GM19468 (cell line): ENCODE data around the gene MARS1.
"Not testable (repeated sequence)": the region's sequence is repeated elsewhere in the genome, so short reads cannot be mapped to it uniquely, and the experiment has no call there.

ENCODE experiments used
- ATAC-seq: cut with Tn5 transposase; IDR thresholded peaks from one replicate; pipeline ENCODE4 v1.9.1; 2021; ENCODE audit warnings: mild to moderate bottlenecking, moderate library complexity, moderate number of reproducible peaks; ENCODE audit not compliant: unreplicated experiment; ENCODE audit errors: extremely low read depth

Gene MARS1

DNA sequence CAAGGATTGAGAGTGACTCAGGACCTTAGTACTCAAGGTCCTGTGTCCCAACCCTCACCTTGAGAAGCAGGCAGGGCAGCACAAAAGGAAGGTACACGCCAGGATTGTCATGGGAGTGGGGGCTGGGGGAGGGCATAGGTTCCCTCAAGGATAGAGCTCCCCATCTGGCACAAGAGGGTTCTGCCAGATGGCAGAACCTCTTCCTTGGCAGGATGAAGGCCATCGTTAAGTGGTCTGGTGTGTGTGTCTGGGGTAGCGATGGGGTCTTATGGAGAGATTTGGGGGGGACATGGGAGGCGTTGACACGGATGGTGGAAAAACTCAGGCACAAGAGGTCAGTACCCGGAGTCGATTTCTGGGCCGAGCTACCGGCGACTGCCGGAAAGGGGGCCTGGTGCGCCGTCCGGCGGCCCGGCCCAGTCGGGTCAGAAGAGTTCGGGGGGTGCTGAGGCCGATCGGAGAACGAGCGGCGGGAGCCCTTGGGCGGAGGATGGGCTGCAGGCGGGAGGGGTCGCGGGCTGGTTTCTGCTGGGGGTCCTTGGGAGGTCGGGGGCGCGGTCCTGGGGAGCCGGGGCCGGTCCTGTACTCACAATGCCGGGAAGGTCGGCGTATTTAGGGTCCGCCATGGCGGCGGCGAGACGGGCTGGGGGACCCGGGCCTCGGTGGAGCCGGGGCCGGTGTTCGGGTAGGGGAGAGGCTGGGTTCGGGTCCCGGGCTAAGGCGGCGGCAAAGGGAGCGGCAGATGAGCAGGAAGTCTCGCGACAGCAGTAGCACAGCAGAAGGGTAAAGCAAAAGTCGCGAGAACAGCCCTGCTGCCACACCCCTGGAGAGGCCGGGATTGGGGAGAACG, 58.8 kb downstream of the MARS1 start, which contains the start of gene DCTN2:
TSS of gene DCTN2 (minus strand) at position 755 of the 850 bp plus-strand sequence. CDS start at position 626, 129 bp downstream.
- peak; percentile 96 for ATAC-seq

- no peak for ATAC-seq
These were observed 59.6 kb downstream of the MARS1 start for GRCh38 chr12:57547288-57548012.

DNA sequence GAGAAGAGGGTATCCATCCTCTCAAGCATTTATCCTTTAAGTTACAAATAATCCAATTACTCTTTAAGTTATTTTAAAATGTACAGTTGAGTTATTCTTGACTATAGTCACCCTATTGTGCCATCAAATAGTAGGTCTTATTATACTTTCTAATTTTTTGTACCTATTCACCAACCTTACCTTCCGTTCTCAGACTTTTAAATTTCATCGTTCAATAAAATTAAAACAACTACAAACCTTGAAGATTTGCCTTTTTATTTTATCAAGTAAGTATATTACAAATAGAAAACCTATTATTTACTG, 60.1 kb downstream of the MARS1 start:
- no peak for ATAC-seq

DNA sequence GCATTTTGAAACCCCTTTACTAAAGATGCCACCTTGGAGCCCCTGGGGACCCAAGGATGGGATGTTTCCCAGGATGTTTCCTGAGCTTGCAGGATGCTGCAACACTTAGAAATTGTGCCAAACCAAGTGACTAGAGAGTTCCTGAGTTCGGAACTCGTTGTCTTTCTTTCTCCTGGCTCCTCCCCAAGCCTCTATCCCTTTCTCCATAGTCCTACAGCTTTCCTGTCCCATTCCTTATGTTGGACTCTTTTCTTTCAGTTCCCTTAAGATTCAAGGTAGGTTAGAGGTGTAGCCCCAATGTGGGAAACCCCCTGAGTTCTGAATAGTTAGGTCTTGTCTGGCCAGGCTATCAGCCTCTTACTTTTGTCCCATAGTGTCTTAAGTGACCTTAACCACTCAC, 60.6 kb downstream of the MARS1 start:
- no peak for ATAC-seq

- no peak for ATAC-seq
These were observed 61.5 kb downstream of the MARS1 start for GRCh38 chr12:57549203-57549908.

DNA sequence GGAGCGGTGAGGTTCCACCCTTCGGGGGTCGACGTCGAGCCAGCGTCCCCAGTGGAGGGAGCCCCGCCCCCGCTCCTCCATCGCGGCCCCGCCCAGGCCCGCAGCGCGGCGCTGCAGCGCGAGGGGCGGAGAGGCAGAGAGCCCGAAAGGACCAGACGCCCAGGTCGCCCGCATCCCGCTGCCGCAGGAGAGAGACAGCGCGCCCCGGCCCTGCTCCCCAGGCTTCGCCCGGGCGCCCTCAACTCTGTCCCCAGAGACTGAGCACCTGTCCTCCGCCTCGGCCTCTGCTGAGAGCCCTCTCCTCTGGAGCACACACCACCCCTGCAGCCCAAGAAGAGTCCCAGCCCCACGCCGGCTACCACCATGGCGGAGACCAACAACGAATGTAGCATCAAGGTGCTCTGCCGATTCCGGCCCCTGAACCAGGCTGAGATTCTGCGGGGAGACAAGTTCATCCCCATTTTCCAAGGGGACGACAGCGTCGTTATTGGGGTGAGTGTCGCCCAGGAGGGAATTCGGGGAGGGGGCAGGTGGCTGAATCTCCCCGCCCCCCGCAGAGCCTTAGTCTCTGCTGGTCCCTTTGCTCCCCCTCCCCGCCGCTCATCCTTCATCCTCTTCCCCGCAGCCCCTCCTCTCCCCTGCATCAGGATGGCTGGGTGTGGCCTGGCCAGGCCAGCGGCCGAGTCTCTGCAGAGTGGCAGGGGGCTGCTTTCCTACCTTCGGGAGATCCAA, 62.2 kb downstream of the MARS1 start, which contains the start of gene KIF5A:
TSS of gene KIF5A (plus strand) at position 136 of the 732 bp plus-strand sequence. CDS start at position 364, 228 bp downstream.
- no peak for ATAC-seq

DNA sequence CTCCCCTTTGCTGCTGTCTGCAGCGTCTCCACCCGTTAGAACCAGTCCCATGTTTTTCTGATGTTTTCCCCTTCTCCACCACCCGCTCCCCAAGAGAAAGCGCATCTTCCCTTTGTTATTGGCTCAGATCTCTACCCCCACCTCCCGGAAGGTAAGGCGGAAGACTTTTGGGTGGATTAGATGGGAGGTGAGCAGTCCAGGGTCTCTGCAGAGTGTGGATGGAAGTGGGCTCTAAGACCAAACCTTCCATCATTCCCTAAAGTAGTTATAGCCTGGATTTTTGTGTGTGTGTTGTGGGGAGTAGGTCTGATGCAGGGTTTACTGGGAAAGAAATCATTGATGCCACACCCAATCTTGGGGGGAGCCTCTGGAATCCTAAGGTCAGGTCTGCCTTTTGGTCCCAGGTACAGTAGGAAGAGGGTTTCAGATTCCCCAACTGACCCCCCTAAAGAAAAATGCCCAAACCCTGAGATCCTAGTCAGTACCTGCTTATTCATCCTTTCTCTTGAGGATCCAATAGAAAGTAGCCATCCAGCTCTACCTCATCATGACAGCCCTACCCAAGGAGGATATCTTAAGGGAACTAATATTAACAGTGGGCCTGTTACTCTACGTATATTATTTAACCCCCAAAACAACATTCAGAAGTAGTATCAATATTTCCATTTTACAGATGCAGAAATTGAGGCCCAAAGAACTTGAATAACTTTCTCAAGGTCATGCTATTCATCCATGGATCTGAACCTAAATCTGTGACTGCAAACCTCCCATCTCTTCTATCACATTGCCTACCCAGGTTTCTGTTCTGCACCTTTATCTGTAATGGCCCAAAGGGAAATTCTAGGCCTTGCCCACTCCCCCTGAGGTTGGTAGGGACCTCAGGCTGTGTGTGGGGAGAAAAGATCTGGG, 63.0 kb downstream of the MARS1 start:
- ATAC-seq, result no peak

- no peak for ATAC-seq
These were observed 63.9 kb downstream of the MARS1 start for GRCh38 chr12:57551637-57552305.

- no peak for ATAC-seq
These were observed 64.4 kb downstream of the MARS1 start for GRCh38 chr12:57552306-57552651.

GRCh38 chr12:57552835-57553313, 65.0 kb downstream of the MARS1 start:
- ATAC-seq, result no peak

DNA sequence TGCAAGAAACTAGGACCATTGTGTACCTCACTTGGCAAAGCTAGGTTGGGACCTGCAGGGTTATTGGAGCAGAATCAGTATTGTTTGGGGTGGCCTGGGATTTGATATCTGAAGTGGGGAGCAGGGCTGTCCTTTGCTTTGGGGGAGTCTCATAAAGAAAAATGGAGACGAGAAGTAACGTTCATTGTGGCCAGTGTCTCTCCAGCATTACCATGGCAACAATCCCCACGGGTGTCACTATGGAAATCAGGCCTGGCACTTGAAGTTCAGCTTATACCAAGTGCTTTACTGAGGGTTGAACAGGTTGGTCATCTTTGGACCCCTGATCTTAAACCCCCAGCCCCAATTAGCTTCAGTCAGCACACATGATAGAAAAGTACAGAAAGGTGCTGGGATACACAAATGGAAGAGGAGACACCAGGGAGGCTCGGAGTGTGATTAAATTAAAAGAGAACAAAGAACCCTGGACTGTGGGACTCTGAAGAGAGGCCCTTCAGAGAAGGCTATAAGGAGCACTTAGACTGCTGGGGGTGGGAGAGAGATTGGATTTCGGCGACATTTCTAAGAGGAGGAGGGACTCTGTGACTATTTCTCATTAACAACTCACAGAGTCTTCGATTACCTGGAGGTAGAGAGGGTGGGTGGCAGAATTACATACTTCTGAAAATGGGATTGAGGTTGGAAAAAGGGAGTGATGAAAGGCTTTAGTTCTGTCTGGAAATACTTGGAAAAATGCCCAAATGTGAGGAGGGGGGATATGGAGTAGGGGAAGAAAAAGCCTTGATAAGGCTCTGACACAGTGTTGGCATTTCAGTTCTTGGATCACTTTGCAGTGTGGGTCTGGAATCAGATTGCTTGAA, 65.7 kb downstream of the MARS1 start:
- ATAC-seq, result no peak

DNA sequence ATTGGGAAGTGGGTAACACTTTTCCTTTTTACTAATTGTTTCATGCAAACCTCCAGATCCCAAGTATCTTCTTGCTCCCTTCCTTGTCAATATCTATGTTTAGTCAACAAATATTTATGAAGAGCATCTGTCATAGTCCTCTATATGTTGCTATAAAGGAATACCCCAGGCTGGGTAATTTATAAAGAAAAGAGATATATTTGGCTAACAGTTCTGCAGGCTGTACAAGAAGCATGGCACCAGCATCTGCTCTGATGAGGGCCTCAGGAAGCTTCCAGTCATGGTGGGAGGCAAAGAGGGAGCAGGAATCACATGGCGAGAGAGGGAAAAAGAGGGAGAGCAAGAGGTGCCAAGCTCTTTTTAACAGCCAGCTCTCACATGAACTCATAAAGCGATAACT, 66.6 kb downstream of the MARS1 start:
- ATAC-seq, result no peak

GRCh38 chr12:57554897-57555296, 67.0 kb downstream of the MARS1 start:
- no peak for ATAC-seq

- ATAC-seq, result no peak
These were observed 71.0 kb downstream of the MARS1 start for GRCh38 chr12:57558864-57559263.

- ATAC-seq, result no peak
These were observed 72.6 kb downstream of the MARS1 start for GRCh38 chr12:57560516-57560915.

GRCh38 chr12:57561117-57561516, 73.2 kb downstream of the MARS1 start:
- ATAC-seq, result not testable (repeated sequence)

DNA sequence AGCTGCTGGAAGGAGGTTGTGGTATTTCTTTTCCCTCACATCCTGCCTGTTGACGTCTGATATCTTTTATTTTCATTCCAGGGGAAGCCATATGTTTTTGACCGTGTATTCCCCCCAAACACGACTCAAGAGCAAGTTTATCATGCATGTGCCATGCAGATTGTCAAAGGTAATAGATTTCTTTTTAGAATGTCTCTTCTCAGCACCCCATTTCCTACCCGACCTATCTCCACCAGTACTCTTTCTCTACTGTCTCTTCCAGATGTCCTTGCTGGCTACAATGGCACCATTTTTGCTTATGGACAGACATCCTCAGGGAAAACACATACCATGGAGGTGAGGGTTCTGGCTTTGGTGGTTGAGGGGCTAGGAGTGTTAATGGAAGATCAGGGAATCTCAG, 75.5 kb downstream of the MARS1 start:
- no peak for ATAC-seq
